ENCODE measurements around the gene CECR2. TPM values are rescaled to one million over a fixed set of nuclear protein-coding genes. Genes with fewer than 3 reads are reported as not detected.

Gene CECR2
- polyA plus RNA-seq, 1 donor from 2014 or later = 2.1 TPM

GRCh38 chr22:17598318-17598717, 229.1 kb downstream of the CECR2 start:
- H3F3A ChIP-seq (ENCODE audit: insufficient read depth, low read length, poor library complexity, severe bottlenecking) = no peaks in the 10 kb centered on the region
- no peaks in the 10 kb centered on the region for H3K9me3 ChIP-seq (ENCODE audit: low read length)

GRCh38 chr22:17601031-17601430, 231.8 kb downstream of the CECR2 start:
- Histone ChIP-seq H3K36me3 (ENCODE audit: insufficient read depth, low read length) (no peaks in the 10 kb centered on the region), H4K20me1 (ENCODE audit: insufficient read depth) (no peaks in the 10 kb centered on the region), H3K79me2 (replicated peaks; ENCODE audit: insufficient read depth, low read length) (no peaks in the 10 kb centered on the region), H3K9me2 (ENCODE audit: insufficient read depth, low read length) (no peaks in the 10 kb centered on the region), H3K9ac (ENCODE audit: low read length) (no peak overlapping the region), H3K27me3 (ENCODE audit: insufficient read depth, low read depth, low read length) (no peaks in the 10 kb centered on the region), H3K4me2 (ENCODE audit: low read length) (no peak overlapping the region), H3F3A (ENCODE audit: insufficient read depth, low read length, poor library complexity, severe bottlenecking) (no peaks in the 10 kb centered on the region), H3K4me3 (ENCODE audit: low read length) (no peak overlapping the region), H2AFZ (ENCODE audit: low read depth, low read length) (no peak overlapping the region), H3K27ac (ENCODE audit: low read length) (no peak overlapping the region), H3K9me3 (ENCODE audit: low read length) (no peaks in the 10 kb centered on the region)
- TF ChIP-seq MXI1 (conservative IDR thresholded peaks at IDR 0.05; ENCODE audit: poor library complexity, severe bottlenecking) = no peak
- TF ChIP-seq SMC3 (conservative IDR thresholded peaks at IDR 0.05; ENCODE audit: poor library complexity) = no peak
- TF ChIP-seq RAD21 (conservative IDR thresholded peaks at IDR 0.05) = no peak

More at GRCh38 chr22:17598318-17598717, 229.1 kb downstream of the CECR2 start:
- TF ChIP-seq REST (IDR thresholded peaks at IDR 0.05; ENCODE audit: borderline replicate concordance) (no peak), EP300 (conservative IDR thresholded peaks at IDR 0.05; ENCODE audit: poor library complexity, severe bottlenecking) (no peak), EZH2 (IDR thresholded peaks at IDR 0.05; ENCODE audit: borderline replicate concordance, insufficient read depth, low read length, poor library complexity, severe bottlenecking) (no peak), RAD21 (conservative IDR thresholded peaks at IDR 0.05) (no peak), SMC3 (conservative IDR thresholded peaks at IDR 0.05; ENCODE audit: poor library complexity) (no peak), POLR2AphosphoS5 (IDR thresholded peaks at IDR 0.05) (no peak), CTCF (IDR thresholded peaks at IDR 0.05; ENCODE audit: poor library complexity, severe bottlenecking) (no peak), MXI1 (conservative IDR thresholded peaks at IDR 0.05; ENCODE audit: poor library complexity, severe bottlenecking) (no peak), TAF1 (IDR thresholded peaks at IDR 0.05; ENCODE audit: low read depth) (no peak)
- Histone ChIP-seq H3K36me3 (ENCODE audit: insufficient read depth, low read length) (no peaks in the 10 kb centered on the region), H3K27ac (ENCODE audit: low read length) (no peak overlapping the region), H3K9ac (ENCODE audit: low read length) (no peak overlapping the region), H4K20me1 (ENCODE audit: insufficient read depth) (no peaks in the 10 kb centered on the region), H3K4me2 (ENCODE audit: low read length) (no peak overlapping the region), H3K4me3 (ENCODE audit: low read length) (no peak overlapping the region), H3K79me2 (replicated peaks; ENCODE audit: insufficient read depth, low read length) (no peaks in the 10 kb centered on the region), H3K9me2 (ENCODE audit: insufficient read depth, low read length) (no peaks in the 10 kb centered on the region), H3K27me3 (ENCODE audit: insufficient read depth, low read depth, low read length) (no peaks in the 10 kb centered on the region), H2AFZ (ENCODE audit: low read depth, low read length) (no peak overlapping the region)

GRCh38 chr22:17603668-17604067, 234.4 kb downstream of the CECR2 start:
- no peak overlapping the region for H3K4me3 ChIP-seq (ENCODE audit: low read length)
- no peak overlapping the region for H3K4me2 ChIP-seq (ENCODE audit: low read length)
- no peaks in the 10 kb centered on the region for H3K9me2 ChIP-seq (ENCODE audit: insufficient read depth, low read length)
- no peaks in the 10 kb centered on the region for H4K20me1 ChIP-seq (ENCODE audit: insufficient read depth)
- TF ChIP-seq POLR2AphosphoS5 (IDR thresholded peaks at IDR 0.05) (no peak), TAF1 (IDR thresholded peaks at IDR 0.05; ENCODE audit: low read depth) (no peak), MXI1 (conservative IDR thresholded peaks at IDR 0.05; ENCODE audit: poor library complexity, severe bottlenecking) (no peak), REST (IDR thresholded peaks at IDR 0.05; ENCODE audit: borderline replicate concordance) (no peak), EP300 (conservative IDR thresholded peaks at IDR 0.05; ENCODE audit: poor library complexity, severe bottlenecking) (no peak), RAD21 (conservative IDR thresholded peaks at IDR 0.05) (no peak), EZH2 (IDR thresholded peaks at IDR 0.05; ENCODE audit: borderline replicate concordance, insufficient read depth, low read length, poor library complexity, severe bottlenecking) (no peak), SMC3 (conservative IDR thresholded peaks at IDR 0.05; ENCODE audit: poor library complexity) (no peak), CTCF (IDR thresholded peaks at IDR 0.05; ENCODE audit: poor library complexity, severe bottlenecking) (no peak)
- no peaks in the 10 kb centered on the region for H3K9me3 ChIP-seq (ENCODE audit: low read length)
- H3K27ac ChIP-seq (ENCODE audit: low read length) = no peak overlapping the region
- H3K79me2 ChIP-seq (replicated peaks; ENCODE audit: insufficient read depth, low read length) = no peaks in the 10 kb centered on the region
- no peaks in the 10 kb centered on the region for H3K27me3 ChIP-seq (ENCODE audit: insufficient read depth, low read depth, low read length)
- no peaks in the 10 kb centered on the region for H3F3A ChIP-seq (ENCODE audit: insufficient read depth, low read length, poor library complexity, severe bottlenecking)
- no peak overlapping the region for H3K9ac ChIP-seq (ENCODE audit: low read length)
- H2AFZ ChIP-seq (ENCODE audit: low read depth, low read length) = no peak overlapping the region
- no peaks in the 10 kb centered on the region for H3K36me3 ChIP-seq (ENCODE audit: insufficient read depth, low read length)
